ENCODE results near the gene ADAMTS8.

DNA sequence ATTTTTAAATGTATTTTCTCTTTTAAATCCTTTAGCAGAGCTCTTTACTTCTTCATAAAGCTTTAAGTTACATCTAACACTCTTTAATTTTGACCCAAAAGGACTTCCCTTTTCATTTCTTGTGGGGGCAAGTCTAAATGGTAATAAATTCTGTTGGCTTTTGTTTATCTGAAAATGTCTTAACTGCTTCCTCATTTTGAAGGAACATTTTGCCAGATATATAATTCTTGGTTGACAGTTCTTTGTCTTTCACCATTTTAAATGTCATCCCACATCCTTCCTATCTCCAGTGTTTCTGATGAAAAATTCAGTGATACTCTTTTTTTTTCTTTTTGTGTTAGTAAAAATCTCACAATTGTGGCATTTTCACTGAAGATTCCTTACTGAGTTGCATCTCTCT, 69.0 kb downstream of the ADAMTS8 start:
- TF ChIP-seq, protein P1, sequence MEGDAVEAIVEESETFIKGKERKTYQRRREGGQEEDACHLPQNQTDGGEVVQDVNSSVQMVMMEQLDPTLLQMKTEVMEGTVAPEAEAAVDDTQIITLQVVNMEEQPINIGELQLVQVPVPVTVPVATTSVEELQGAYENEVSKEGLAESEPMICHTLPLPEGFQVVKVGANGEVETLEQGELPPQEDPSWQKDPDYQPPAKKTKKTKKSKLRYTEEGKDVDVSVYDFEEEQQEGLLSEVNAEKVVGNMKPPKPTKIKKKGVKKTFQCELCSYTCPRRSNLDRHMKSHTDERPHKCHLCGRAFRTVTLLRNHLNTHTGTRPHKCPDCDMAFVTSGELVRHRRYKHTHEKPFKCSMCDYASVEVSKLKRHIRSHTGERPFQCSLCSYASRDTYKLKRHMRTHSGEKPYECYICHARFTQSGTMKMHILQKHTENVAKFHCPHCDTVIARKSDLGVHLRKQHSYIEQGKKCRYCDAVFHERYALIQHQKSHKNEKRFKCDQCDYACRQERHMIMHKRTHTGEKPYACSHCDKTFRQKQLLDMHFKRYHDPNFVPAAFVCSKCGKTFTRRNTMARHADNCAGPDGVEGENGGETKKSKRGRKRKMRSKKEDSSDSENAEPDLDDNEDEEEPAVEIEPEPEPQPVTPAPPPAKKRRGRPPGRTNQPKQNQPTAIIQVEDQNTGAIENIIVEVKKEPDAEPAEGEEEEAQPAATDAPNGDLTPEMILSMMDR (conservative IDR thresholded peaks at IDR 0.05; ENCODE audit: low read depth, low read length): no peak
- TF ChIP-seq EZH2phosphoT487 (IDR thresholded peaks at IDR 0.05; ENCODE audit: borderline replicate concordance, low read length): no peak

Data from PC-3 (cell line).